Naive B cell (primary cell): ENCODE data around the gene ACE. TPM values are rescaled to one million over a fixed set of nuclear protein-coding genes. Genes with fewer than 3 reads are reported as not detected.

Experiments
- ATAC-seq, 2 donors: fragments of 150-1000 bp; cut with Tn5 transposase; 2 replicates each; pipeline ENCODE4 v1.10.0; 2021; ENCODE audit warnings: low read depth in 2 of 2, mild to moderate bottlenecking in 2 of 2, moderate library complexity in 2 of 2
- DNase-seq: peaks from one replicate; pipeline ENCODE4 v3.0.0; 2022
- H3K27ac Mint-ChIP-seq, 6 donors: one replicate each; pipeline ENCODE4 v1.8.0; 2020 to 2022; ENCODE audit warnings: mild to moderate bottlenecking in 6 of 6, mixed read lengths in 6 of 6, moderate library complexity in 5 of 6, inconsistent platforms in 2 of 6
- H3K27me3 Mint-ChIP-seq, 3 donors: one replicate each; pipeline ENCODE4 v1.8.0; 2021 to 2022; ENCODE audit warnings: mixed read lengths in 3 of 3, mild to moderate bottlenecking in 1 of 3
- H3K36me3 Mint-ChIP-seq, 2 donors: one replicate each; pipeline ENCODE4 v1.8.0; 2020 to 2022; ENCODE audit warnings: mixed read lengths in 2 of 2, inconsistent platforms in 1 of 2, mild to moderate bottlenecking in 1 of 2
- H3K4me1 Mint-ChIP-seq, 3 donors: one replicate each; pipeline ENCODE4 v1.8.0; 2020 to 2022; ENCODE audit warnings: mixed read lengths in 3 of 3, inconsistent platforms in 1 of 3, mild to moderate bottlenecking in 1 of 3, moderate library complexity in 1 of 3
- H3K4me3 Mint-ChIP-seq, 8 donors: one replicate each; pipeline ENCODE4 v1.8.0; 2020 to 2022; ENCODE audit warnings: mild to moderate bottlenecking in 8 of 8, mixed read lengths in 8 of 8, moderate library complexity in 8 of 8, inconsistent platforms in 2 of 8
- H3K9me3 Mint-ChIP-seq, 7 donors: one replicate each; pipeline ENCODE4 v1.8.0; 2020 to 2022; ENCODE audit warnings: mixed read lengths in 7 of 7, mild to moderate bottlenecking in 5 of 7, inconsistent platforms in 2 of 7, moderate library complexity in 1 of 7
- polyA plus RNA-seq, 6 donors: library from polyadenylated mRNA; unstranded; fragments of 300-500 nt; fragmentation: Illumina TruSeq; gene quantifications; one replicate each; pipeline ENCODE4 v1.2.3, GENCODE V29; 2021; ENCODE audit warnings: low read depth in 6 of 6

Gene ACE
- polyA plus RNA-seq, 6 donors from 2014 or later, result not detected

- peak overlapping the region in 1 of 6 donors; percentile 28 for H3K27ac Mint-ChIP-seq
Observed at GRCh38 chr17:63438092-63439051, 38.5 kb upstream of the ACE start.

DNA sequence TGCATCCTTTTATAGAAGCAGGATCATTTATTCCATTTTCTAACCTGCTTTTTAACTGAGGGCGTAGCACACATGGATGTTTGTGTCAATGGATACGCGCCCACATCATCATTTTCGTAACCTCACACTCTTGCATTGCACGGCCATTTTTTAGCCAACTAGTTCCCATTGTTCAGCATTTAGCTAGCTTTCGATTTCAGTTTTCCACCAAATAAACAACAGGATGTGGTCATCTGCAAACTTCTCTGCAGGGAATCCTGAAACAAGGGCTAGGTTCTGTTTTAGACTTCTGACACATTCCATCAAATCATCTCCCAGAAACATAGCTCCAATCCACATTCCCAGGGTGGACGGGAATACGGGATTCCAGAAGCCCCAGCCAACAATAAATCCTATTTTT, 37.2 kb upstream of the ACE start:
- peaks cover 0 to 1% (median 0%) of the 10 kb centered on the region in 7 donors for H3K9me3 Mint-ChIP-seq
- peak overlapping the region in 4 of 6 donors; percentile 1 to 93 (median 84) for H3K27ac Mint-ChIP-seq
- peaks cover 14 to 30% (median 28%) of the 10 kb centered on the region in 3 donors for H3K4me1 Mint-ChIP-seq
- DNase-seq, result no peak
- H3K4me3 Mint-ChIP-seq, result peak overlapping the region in 5 of 8 donors; percentile 4 to 56 (median 35)
- H3K27me3 Mint-ChIP-seq, result peaks cover 0 to 23% (median 4%) of the 10 kb centered on the region in 3 donors
- ATAC-seq, result no peak
- no peaks in the 10 kb centered on the region for H3K36me3 Mint-ChIP-seq

More at GRCh38 chr17:63438092-63439051, 38.5 kb upstream of the ACE start:
- DNase-seq, result no peak
- H3K4me1 Mint-ChIP-seq, result peaks cover 17 to 33% (median 24%) of the 10 kb centered on the region in 3 donors
- H3K9me3 Mint-ChIP-seq, result peaks cover 0 to 1% (median 0%) of the 10 kb centered on the region in 7 donors
- H3K36me3 Mint-ChIP-seq, result no peaks in the 10 kb centered on the region
- peak overlapping the region in 1 of 8 donors; percentile 42 for H3K4me3 Mint-ChIP-seq
- no peak for ATAC-seq
- H3K27me3 Mint-ChIP-seq, result peaks cover 6 to 37% (median 10%) of the 10 kb centered on the region in 3 donors

- peaks cover 0 to 3% (median 0%) of the 10 kb centered on the region in 7 donors for H3K9me3 Mint-ChIP-seq
- no peak for DNase-seq
- H3K27me3 Mint-ChIP-seq, result peaks cover 0 to 19% (median 0%) of the 10 kb centered on the region in 3 donors
- H3K4me1 Mint-ChIP-seq, result peaks cover 18 to 33% (median 30%) of the 10 kb centered on the region in 3 donors
- ATAC-seq, result no peak
- no peaks in the 10 kb centered on the region for H3K36me3 Mint-ChIP-seq
- peak overlapping the region in 6 of 8 donors; percentile 4 to 87 (median 33) for H3K4me3 Mint-ChIP-seq
- peak overlapping the region; percentile 1 to 93 (median 80) for H3K27ac Mint-ChIP-seq
Observed at GRCh38 chr17:63440127-63440769, 36.6 kb upstream of the ACE start.

DNA sequence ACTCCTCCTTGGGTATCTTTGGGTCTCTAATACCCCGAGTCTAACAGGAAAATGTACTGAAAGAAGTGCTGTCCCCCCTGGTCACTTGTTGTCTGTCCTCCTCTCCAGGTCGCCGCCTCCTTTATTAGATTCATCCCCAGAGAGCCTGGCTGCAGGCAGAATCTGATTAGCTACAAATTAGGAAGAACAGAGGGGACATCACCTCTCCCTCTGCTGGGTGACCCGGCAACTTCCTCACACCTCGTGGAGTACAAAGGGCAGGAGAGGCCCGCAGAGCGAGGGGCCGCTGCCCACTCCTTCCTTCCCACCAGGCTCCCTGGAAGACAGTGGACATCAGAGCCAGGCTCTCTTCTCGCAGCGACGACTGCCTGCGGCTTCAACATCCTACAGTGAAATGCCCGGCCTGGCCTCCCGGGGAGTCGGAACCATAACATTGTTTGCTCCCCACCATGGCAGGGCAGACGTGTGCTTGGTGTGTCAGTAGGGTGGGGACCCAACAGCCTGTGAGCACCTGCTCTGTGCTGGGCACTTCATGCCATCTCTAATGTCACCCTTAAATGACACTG, 36.0 kb upstream of the ACE start:
- Mint-ChIP-seq H3K4me3 (peak overlapping the region in 2 of 8 donors; percentile 41 to 50), H3K36me3 (no peaks in the 10 kb centered on the region), H3K4me1 (peaks cover 18 to 37% (median 31%) of the 10 kb centered on the region in 3 donors), H3K9me3 (peaks cover 0 to 3% (median 0%) of the 10 kb centered on the region in 7 donors), H3K27me3 (peaks cover 0 to 13% (median 0%) of the 10 kb centered on the region in 3 donors), H3K27ac (peak overlapping the region in 3 of 6 donors; percentile 61 to 86 (median 81))
- DNase-seq, result no peak
- no peak for ATAC-seq

GRCh38 chr17:63441654-63442053, 35.2 kb upstream of the ACE start:
- peaks cover 0 to 12% (median 0%) of the 10 kb centered on the region in 3 donors for H3K27me3 Mint-ChIP-seq
- no peaks in the 10 kb centered on the region for H3K36me3 Mint-ChIP-seq
- H3K27ac Mint-ChIP-seq, result peak overlapping the region in 1 of 6 donors; percentile 54
- peaks cover 0 to 3% (median 0%) of the 10 kb centered on the region in 7 donors for H3K9me3 Mint-ChIP-seq
- H3K4me1 Mint-ChIP-seq, result peaks cover 18 to 37% (median 31%) of the 10 kb centered on the region in 3 donors
- DNase-seq, result no peak
- H3K4me3 Mint-ChIP-seq, result no peak overlapping the region
- ATAC-seq, result no peak

GRCh38 chr17:63442074-63442473, 34.8 kb upstream of the ACE start:
- no peak for ATAC-seq
- H3K27ac Mint-ChIP-seq, result no peak overlapping the region
- H3K36me3 Mint-ChIP-seq, result no peaks in the 10 kb centered on the region
- peak overlapping the region in 1 of 8 donors; percentile 35 for H3K4me3 Mint-ChIP-seq
- H3K27me3 Mint-ChIP-seq, result peaks cover 0 to 7% (median under 1%) of the 10 kb centered on the region in 3 donors
- H3K9me3 Mint-ChIP-seq, result peaks cover 0 to 3% (median 0%) of the 10 kb centered on the region in 7 donors
- no peak for DNase-seq
- H3K4me1 Mint-ChIP-seq, result peaks cover 18 to 40% (median 33%) of the 10 kb centered on the region in 3 donors

DNA sequence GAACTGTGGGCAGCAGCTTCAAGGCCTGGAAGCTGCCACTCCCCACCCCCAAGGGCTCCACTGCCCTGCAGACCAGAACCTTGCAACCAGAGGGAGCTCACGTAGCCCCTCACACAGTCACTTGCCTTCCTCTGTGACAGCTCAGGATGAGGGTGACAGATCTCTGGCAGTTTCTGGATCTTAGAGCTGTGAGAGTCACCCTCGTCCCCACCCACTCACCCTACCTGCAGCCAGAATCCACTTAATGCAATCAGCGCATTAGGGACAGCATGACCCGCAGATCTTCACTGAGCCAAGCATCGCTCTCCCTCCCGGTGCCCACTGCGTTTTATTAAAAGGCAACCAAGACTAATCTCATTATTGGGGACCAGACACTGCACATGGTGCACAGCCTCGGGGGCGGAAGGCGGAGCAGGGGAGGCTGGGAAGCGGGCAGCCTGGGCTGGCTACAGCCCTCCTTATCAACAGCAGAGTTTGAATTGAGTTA, 34.3 kb upstream of the ACE start:
- Mint-ChIP-seq H3K4me1 (peaks cover 22 to 45% (median 39%) of the 10 kb centered on the region in 3 donors), H3K27me3 (peaks cover 0 to 6% (median 5%) of the 10 kb centered on the region in 3 donors), H3K36me3 (no peaks in the 10 kb centered on the region), H3K9me3 (peaks cover 0 to 3% (median 0%) of the 10 kb centered on the region in 7 donors), H3K4me3 (peak overlapping the region in 2 of 8 donors; percentile 17 to 35), H3K27ac (peak overlapping the region in 5 of 6 donors; percentile 56 to 86 (median 74))
- ATAC-seq (no peak), DNase-seq (peak; percentile 17)

- H3K9me3 Mint-ChIP-seq, result peaks cover 0 to 3% (median 0%) of the 10 kb centered on the region in 7 donors
- ATAC-seq (no peak), DNase-seq (no peak)
- no peaks in the 10 kb centered on the region for H3K36me3 Mint-ChIP-seq
- peaks cover 0 to 5% (median 3%) of the 10 kb centered on the region in 3 donors for H3K27me3 Mint-ChIP-seq
- H3K27ac Mint-ChIP-seq, result peak overlapping the region in 2 of 6 donors; percentile 56 to 71
- peaks cover 22 to 46% (median 41%) of the 10 kb centered on the region in 3 donors for H3K4me1 Mint-ChIP-seq
- peak overlapping the region in 1 of 8 donors; percentile 35 for H3K4me3 Mint-ChIP-seq
Observed at GRCh38 chr17:63443053-63443452, 33.8 kb upstream of the ACE start.

- peaks cover 0 to 5% (median 5%) of the 10 kb centered on the region in 3 donors for H3K27me3 Mint-ChIP-seq
- ATAC-seq, result no peak
- H3K4me3 Mint-ChIP-seq, result peak overlapping the region in 7 of 8 donors; percentile 76 to 89 (median 83)
- no peaks in the 10 kb centered on the region for H3K36me3 Mint-ChIP-seq
- DNase-seq, result no peak
- H3K27ac Mint-ChIP-seq, result peak overlapping the region; percentile 4 to 99 (median 95)
- H3K4me1 Mint-ChIP-seq, result peaks cover 22 to 52% (median 35%) of the 10 kb centered on the region in 3 donors
- peaks cover 0 to 3% (median 0%) of the 10 kb centered on the region in 7 donors for H3K9me3 Mint-ChIP-seq
Observed at GRCh38 chr17:63444457-63444856, 32.4 kb upstream of the ACE start.

- H3K36me3 Mint-ChIP-seq, result no peaks in the 10 kb centered on the region
- no peak for DNase-seq
- peaks cover 18 to 46% (median 30%) of the 10 kb centered on the region in 3 donors for H3K4me1 Mint-ChIP-seq
- peak overlapping the region; percentile 29 to 89 (median 83) for H3K4me3 Mint-ChIP-seq
- no peak for ATAC-seq
- H3K9me3 Mint-ChIP-seq, result peaks cover 0 to 3% (median 0%) of the 10 kb centered on the region in 7 donors
- H3K27ac Mint-ChIP-seq, result peak overlapping the region; percentile 25 to 99 (median 95)
- H3K27me3 Mint-ChIP-seq, result peaks cover 4 to 9% (median 5%) of the 10 kb centered on the region in 3 donors
Observed at GRCh38 chr17:63445065-63445464, 31.8 kb upstream of the ACE start.

- ATAC-seq (peak; percentile 66), DNase-seq (peak; percentile 68)
- H3K27ac Mint-ChIP-seq, result peak overlapping the region in 5 of 6 donors; percentile 94 to 99 (median 95)
- H3K9me3 Mint-ChIP-seq, result peaks cover 0 to 2% (median 0%) of the 10 kb centered on the region in 7 donors
- peaks cover 5 to 14% (median 8%) of the 10 kb centered on the region in 3 donors for H3K27me3 Mint-ChIP-seq
- H3K4me3 Mint-ChIP-seq, result peak overlapping the region; percentile 76 to 89 (median 84)
- H3K36me3 Mint-ChIP-seq, result no peaks in the 10 kb centered on the region
- H3K4me1 Mint-ChIP-seq, result peaks cover 18 to 41% (median 27%) of the 10 kb centered on the region in 3 donors
Observed at GRCh38 chr17:63445571-63445953, 31.3 kb upstream of the ACE start.

DNA sequence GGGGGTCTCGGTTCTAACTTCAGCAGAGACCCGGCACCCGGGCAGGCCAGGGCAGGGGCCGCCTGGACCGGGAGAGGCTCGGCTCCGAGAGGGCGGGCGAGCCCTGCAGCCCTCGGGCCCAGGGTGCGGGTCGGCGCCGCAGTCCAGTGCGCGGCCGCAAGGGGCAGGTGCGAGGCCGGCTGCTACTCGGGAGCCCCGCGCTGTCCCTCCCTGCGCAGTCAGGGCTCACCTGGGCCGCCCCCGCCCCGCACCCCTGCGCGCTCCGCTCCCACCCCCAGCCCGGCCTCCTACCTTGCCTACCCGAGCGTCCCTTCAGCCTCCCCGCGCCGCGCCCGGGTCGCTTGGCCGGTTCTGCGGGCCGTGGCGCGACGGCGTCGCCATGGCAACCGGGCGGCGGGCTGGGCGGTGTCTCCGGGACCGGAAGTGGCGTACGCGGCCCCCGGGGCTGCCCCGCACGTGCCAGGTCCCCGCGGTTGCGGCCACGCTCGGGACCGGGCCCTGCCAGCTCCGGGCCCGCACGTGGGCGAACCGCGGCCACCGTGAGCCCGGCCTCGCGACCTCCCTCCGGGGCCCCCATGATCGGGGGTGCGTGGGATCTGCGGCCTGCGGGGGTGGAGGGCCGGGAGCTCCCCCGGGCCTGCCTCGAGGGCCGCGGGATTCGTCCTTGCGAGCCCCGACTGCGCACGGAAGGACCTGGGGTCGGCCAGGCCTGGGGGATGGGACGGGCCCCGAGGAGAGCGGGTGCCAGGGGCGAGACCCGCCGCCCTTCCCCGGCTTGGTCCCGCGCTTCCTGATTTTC, 30.7 kb upstream of the ACE start, which contains the start of gene CYB561:
Gene CYB561, minus strand, starts transcription at position 353 of the 799 bp plus-strand sequence. CDS start 8,759 bp downstream, outside the sequence.
- peaks cover 0 to 2% (median 0%) of the 10 kb centered on the region in 7 donors for H3K9me3 Mint-ChIP-seq
- H3K27me3 Mint-ChIP-seq, result peaks cover 5 to 15% (median 8%) of the 10 kb centered on the region in 3 donors
- DNase-seq (peak; percentile 90), ATAC-seq (peak; percentile 70 to 72)
- peak within 1 kb of the TSS; percentile 76 to 89 (median 84) for H3K4me3 Mint-ChIP-seq
- peaks cover 16 to 36% (median 27%) of the 10 kb centered on the region in 3 donors for H3K4me1 Mint-ChIP-seq
- no peaks in the 10 kb centered on the region for H3K36me3 Mint-ChIP-seq
- H3K27ac Mint-ChIP-seq, result peak within 1 kb of the TSS; percentile 77 to 99 (median 95)
